Fibroblast of peridontal ligament (primary cell): ENCODE measurements around the gene PITX1.
"Not testable (repeated sequence)": the region's sequence is repeated elsewhere in the genome, so short reads cannot be mapped to it uniquely, and the experiment has no call there.

ENCODE experiments used
- DNase-seq: peaks from one replicate; pipeline ENCODE4 v3.0.0-alpha.2; 2010; ENCODE audit errors: extremely low read depth

Gene PITX1

GRCh38 chr5:135033901-135034235 is at the start of gene PITX1:
PITX1 (minus strand) TSS chr5:135034228; CDS start chr5:135033881, 347 bp downstream.
- peak; percentile 33 for DNase-seq

- not testable (repeated sequence) for DNase-seq
These were observed 49.3 kb upstream of the PITX1 start for GRCh38 chr5:135083334-135083733.

GRCh38 chr5:135081240-135081639 is 47.2 kb upstream of the PITX1 start:
- no peak for DNase-seq

- DNase-seq, result no peak
These were observed 45.7 kb upstream of the PITX1 start for GRCh38 chr5:135079760-135080159.

- DNase-seq, result no peak
These were observed 45.2 kb upstream of the PITX1 start for GRCh38 chr5:135079099-135079681.

GRCh38 chr5:135076801-135077200 is 42.8 kb upstream of the PITX1 start:
- DNase-seq, result no peak

GRCh38 chr5:135076051-135076491 is 42.0 kb upstream of the PITX1 start:
- no peak for DNase-seq

GRCh38 chr5:135075621-135076020 is 41.6 kb upstream of the PITX1 start:
- no peak for DNase-seq

GRCh38 chr5:135073761-135074345 is 39.8 kb upstream of the PITX1 start:
- peak; percentile 2 for DNase-seq

GRCh38 chr5:135072387-135073281 is 38.6 kb upstream of the PITX1 start:
- no peak for DNase-seq

GRCh38 chr5:135071311-135071710 is 37.3 kb upstream of the PITX1 start:
- DNase-seq, result no peak

GRCh38 chr5:135069895-135070657 is 36.0 kb upstream of the PITX1 start:
- DNase-seq, result no peak

GRCh38 chr5:135069016-135069770 is 35.2 kb upstream of the PITX1 start:
- no peak for DNase-seq

GRCh38 chr5:135067587-135067986 is 33.6 kb upstream of the PITX1 start:
- DNase-seq, result no peak

GRCh38 chr5:135066781-135067180 is 32.8 kb upstream of the PITX1 start:
- DNase-seq, result no peak

GRCh38 chr5:135065306-135066265 is 31.6 kb upstream of the PITX1 start:
- DNase-seq, result no peak

- no peak for DNase-seq
These were observed 30.2 kb upstream of the PITX1 start for GRCh38 chr5:135064235-135064570.

- DNase-seq, result no peak
These were observed 29.6 kb upstream of the PITX1 start for GRCh38 chr5:135063511-135064234.

GRCh38 chr5:135063056-135063445 is 29.0 kb upstream of the PITX1 start:
- DNase-seq, result no peak
